A673 (cell line): ENCODE measurements around the gene DYRK1A. TPM values are rescaled to one million over a fixed set of nuclear protein-coding genes. Genes with fewer than 3 reads are reported as not detected.

Experiments
- BruUV-seq: library from RNA; stranded (reverse); fragments of 400-500 nt; replicated peaks from 2 replicates; lab custom pipeline; 2021; lab: Mats Ljungman, UMichigan
- CTCF ChIA-PET: fragments of 300-600 bp; sonication (Branson Sonifier 250); formaldehyde crosslinking; loops from one replicate; lab custom pipeline; 2022; ENCODE audit warnings: antibody characterized with exemption; lab: Charles Lee
- POLR2A ChIA-PET: fragments of 300-600 bp; sonication (Branson Sonifier 250); formaldehyde crosslinking; loops from one replicate; lab custom pipeline; 2022; ENCODE audit warnings: antibody characterized with exemption; ENCODE audit not compliant: low non-redundant PET; lab: Charles Lee
- DNase-seq: peaks from one replicate; pipeline ENCODE4 v3.0.0-alpha.2; 2015; ENCODE audit warnings: low spot score
- H3K27ac ChIP-seq: fragments of 200-600 bp; sonication (generic); 2 replicates; pipeline ENCODE4 v1.5.1; 2016; ENCODE audit warnings: mixed run types, low read depth, mild to moderate bottlenecking, mixed read lengths, antibody characterized with exemption, low read length; ENCODE audit not compliant: poor library complexity, severe bottlenecking
- H3K27me3 ChIP-seq: fragments of 200-600 bp; sonication (generic); replicated peaks from 2 replicates; pipeline ENCODE4 v1.6.1; 2017; ENCODE audit warnings: mixed run types, low read depth, mild to moderate bottlenecking, mixed read lengths, antibody characterized with exemption, low read length; ENCODE audit not compliant: insufficient read depth, poor library complexity
- H3K36me3 ChIP-seq: fragments of 200-600 bp; sonication (generic); 2 replicates; pipeline ENCODE4 v1.6.1; 2016; ENCODE audit warnings: mixed run types, mild to moderate bottlenecking, mixed read lengths, antibody characterized with exemption, low read length; ENCODE audit not compliant: insufficient read depth, poor library complexity, severe bottlenecking
- H3K4me1 ChIP-seq: fragments of 200-600 bp; sonication (generic); 2 replicates; pipeline ENCODE4 v1.6.1; 2017; ENCODE audit warnings: mixed run types, mild to moderate bottlenecking, mixed read lengths, antibody characterized with exemption, low read length; ENCODE audit not compliant: insufficient read depth, poor library complexity, severe bottlenecking
- H3K4me3 ChIP-seq: fragments of 200-600 bp; sonication (generic); 2 replicates; pipeline ENCODE4 v1.5.1; 2016; ENCODE audit warnings: low read depth, mixed run types, mild to moderate bottlenecking, mixed read lengths, low read length; ENCODE audit not compliant: poor library complexity, severe bottlenecking
- H3K9me3 ChIP-seq: fragments of 200-600 bp; sonication (generic); 2 replicates; pipeline ENCODE4 v1.6.1; 2016; ENCODE audit warnings: mixed run types, low read depth, mild to moderate bottlenecking, mixed read lengths, antibody characterized with exemption, low read length; ENCODE audit not compliant: poor library complexity, severe bottlenecking
- CTCF ChIP-seq: fragments of 300-800, 200-600 bp; sonication (generic); conservative IDR thresholded peaks from 2 replicates; pipeline ENCODE4 v1.5.1; 2017; ENCODE audit warnings: low read depth, mild to moderate bottlenecking, antibody characterized with exemption, low read length, moderate library complexity, mixed read lengths
- EZH2 ChIP-seq: fragments of 200-600 bp; sonication (generic); IDR thresholded peaks from 2 replicates; pipeline ENCODE4 v1.6.1; 2017; ENCODE audit warnings: borderline replicate concordance, low read depth, mild to moderate bottlenecking, mixed read lengths, antibody characterized with exemption, low read length; ENCODE audit not compliant: poor library complexity, severe bottlenecking
- intact Hi-C: fragments of 100-400 bp; cut with micrococcal nuclease; formaldehyde crosslinking; loops from one replicate; pipeline ENCODE4 v1.10.0; 2022; ENCODE audit not compliant: unreplicated experiment
- total RNA-seq: library from RNA; stranded (reverse); gene quantifications from 2 replicates; pipeline ENCODE4 v1.2.3, GENCODE V29; 2021

DYRK1A gene
- total RNA-seq, 1 experiment from 2014 or later: 70.5 TPM

GRCh38 chr21:37553078-37553481, 186.5 kb downstream of the DYRK1A start:
- Histone ChIP-seq H3K27me3 (no peaks in the 10 kb centered on the region), H3K4me1 (peaks cover 19% of the 10 kb centered on the region), H3K4me3 (no peak overlapping the region), H3K9me3 (no peaks in the 10 kb centered on the region), H3K27ac (no peak overlapping the region), H3K36me3 (no peaks in the 10 kb centered on the region)
- BruUV-seq: no TSS peak
- CTCF ChIA-PET: no interaction called here
- DNase-seq: no peak
- TF ChIP-seq CTCF: no peak
- intact Hi-C loops: no loop called here
- POLR2A ChIA-PET: no interaction called here

GRCh38 chr21:37554661-37555379, 188.2 kb downstream of the DYRK1A start:
- intact Hi-C loops: no loop called here
- no TSS peak for BruUV-seq
- H3K9me3 ChIP-seq: no peaks in the 10 kb centered on the region
- no peak overlapping the region for H3K4me3 ChIP-seq
- no peak for DNase-seq
- H3K27me3 ChIP-seq: no peaks in the 10 kb centered on the region
- peaks cover 12% of the 10 kb centered on the region for H3K4me1 ChIP-seq
- H3K36me3 ChIP-seq: no peaks in the 10 kb centered on the region
- CTCF ChIA-PET: no interaction called here
- TF ChIP-seq EZH2: no peak
- TF ChIP-seq CTCF: no peak
- H3K27ac ChIP-seq: no peak overlapping the region
- POLR2A ChIA-PET: no interaction called here

GRCh38 chr21:37555672-37556261, 189.2 kb downstream of the DYRK1A start:
- Histone ChIP-seq H3K9me3 (no peaks in the 10 kb centered on the region), H3K27ac (no peak overlapping the region), H3K4me1 (peaks cover 9% of the 10 kb centered on the region), H3K27me3 (no peaks in the 10 kb centered on the region), H3K36me3 (no peaks in the 10 kb centered on the region), H3K4me3 (no peak overlapping the region)
- intact Hi-C loops: no loop called here
- POLR2A ChIA-PET: no interaction called here
- TF ChIP-seq CTCF (no peak), EZH2 (no peak)
- CTCF ChIA-PET: no interaction called here
- no peak for DNase-seq
- no TSS peak for BruUV-seq
